Right cardiac atrium (tissue), 5 donors: Measurements from ENCODE around the gene MMP21. TPM values are rescaled to one million over a fixed set of nuclear protein-coding genes. Genes with fewer than 3 reads are reported as not detected.

Experiments used
- ATAC-seq, 2 donors: fragments of 200-7000 bp; cut with Tn5 transposase; one replicate each; pipeline versions ENCODE4 v1.8.0 to v1.9.1; 2020; ENCODE audit warnings: moderate library complexity in 2 of 2, mild to moderate bottlenecking in 1 of 2
- DNase-seq, 3 donors: peaks; one replicate each; pipeline ENCODE4 v3.0.0-alpha.2; 2020
- H3K27ac ChIP-seq: one replicate; pipeline ENCODE4 v1.5.1; 2013; ENCODE audit warnings: mild to moderate bottlenecking, low read length, control low read depth, moderate library complexity
- H3K27me3 ChIP-seq: one replicate; pipeline ENCODE4 v1.6.1; 2013; ENCODE audit not compliant: control insufficient read depth, insufficient read depth
- H3K4me1 ChIP-seq: one replicate; pipeline ENCODE4 v1.6.1; 2013; ENCODE audit warnings: low read length; ENCODE audit not compliant: control insufficient read depth, insufficient read depth
- H3K4me3 ChIP-seq: one replicate; pipeline ENCODE4 v1.5.1; 2013; ENCODE audit warnings: low read length, control low read depth
- H3K9me3 ChIP-seq: one replicate; pipeline ENCODE4 v1.6.1; 2013; ENCODE audit warnings: low read length; ENCODE audit not compliant: control insufficient read depth
- WGBS: extraction: QIAGEN DNeasy Blood & Tissue Kit; methylation state at CpG from one replicate; pipeline ENCODE4 v1.1.7; 2013; 5-methylcytosine and 5-hydroxymethylcytosine counted together
- intact Hi-C, 4 donors: fragments of 100-400 bp; cut with DNase I; formaldehyde crosslinking; loops; one replicate each; pipeline versions ENCODE4 v1.11.0 to v1.14.0; 2022 to 2023
- polyA plus RNA-seq: library from polyadenylated mRNA; stranded (reverse); fragments of 200-250 nt; gene quantifications from one replicate; pipeline ENCODE4 v1.2.3, GENCODE V29; 2013
- total RNA-seq, 4 donors: library from RNA; stranded (reverse); fragmentation: NEBNext Ultra II Directional; extraction: Animal tissue kit (Norgen Biotek cat#: 25700); gene quantifications; one replicate each; pipeline ENCODE4 v1.2.1, GENCODE V29; 2021
- donor health status: healthy with polysubstance abuse.
- donor health status: DM: no; HTN: yes; CAD: no.
- donor health status: DM: no; HTN: no; CAD: no.
- donor health status: DM: no; HTN: yes; CAD: no; lungs with severe emphysema.
- donor health status: DM: yes; HTN: yes; CAD: no.

MMP21 gene
- total and polyA plus RNA-seq, 5 donors = 0.20 to 1.4 (median 0.71) TPM

DNA sequence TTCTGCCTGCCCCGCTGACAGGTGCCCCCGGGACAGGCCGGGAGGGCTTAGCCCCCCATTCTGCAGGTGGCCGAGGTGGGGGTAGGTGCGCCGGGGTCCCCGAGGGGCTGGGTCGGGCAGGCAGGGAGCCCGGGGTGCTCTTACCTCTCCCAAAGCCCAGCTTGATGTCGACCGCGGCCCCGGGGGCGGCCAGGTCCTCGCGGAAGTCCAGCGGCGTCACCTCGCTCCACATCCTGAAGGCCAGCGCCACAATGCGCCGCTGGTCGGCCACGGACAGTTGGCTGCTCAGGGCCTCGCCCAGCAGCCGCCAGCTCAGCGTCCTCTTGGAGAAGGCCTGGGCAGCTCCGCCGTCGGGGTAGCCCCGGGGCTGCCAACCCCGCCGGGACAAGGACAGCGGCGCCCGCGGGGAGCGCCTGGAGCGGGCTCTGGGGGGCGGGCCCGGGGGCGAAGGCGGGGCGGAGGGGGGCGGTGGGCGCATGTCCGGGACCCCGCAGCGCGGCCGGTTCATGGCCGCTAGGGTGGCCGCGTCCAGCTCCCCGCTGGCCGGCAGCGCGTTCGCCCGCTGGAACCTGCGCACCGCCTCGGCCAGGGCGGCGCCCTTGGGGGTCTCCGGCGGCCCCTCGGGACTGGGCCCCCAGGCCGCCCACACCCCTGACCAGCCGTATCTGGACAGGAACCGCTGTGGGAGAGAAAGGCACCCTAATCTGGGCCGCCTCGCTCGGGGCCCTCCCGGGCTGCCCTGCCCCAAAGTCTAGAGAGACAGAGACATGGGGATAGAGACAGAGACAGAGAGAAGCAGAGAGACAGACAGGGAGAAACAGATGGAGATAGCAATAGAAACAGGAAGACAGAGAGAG is 1.7 kb downstream of the MMP21 start:
- ATAC-seq (peak; percentile 17 to 25), DNase-seq (no peak)
- Histone ChIP-seq H3K4me3 (no peak overlapping the region), H3K27ac (no peak overlapping the region), H3K9me3 (no peaks in the 10 kb centered on the region), H3K27me3 (no peaks in the 10 kb centered on the region), H3K4me1 (no peaks in the 10 kb centered on the region)
- intact Hi-C loops = no loop called here
- WGBS = 70% methylated on average over 75 of the region's 75 CpGs

DNA sequence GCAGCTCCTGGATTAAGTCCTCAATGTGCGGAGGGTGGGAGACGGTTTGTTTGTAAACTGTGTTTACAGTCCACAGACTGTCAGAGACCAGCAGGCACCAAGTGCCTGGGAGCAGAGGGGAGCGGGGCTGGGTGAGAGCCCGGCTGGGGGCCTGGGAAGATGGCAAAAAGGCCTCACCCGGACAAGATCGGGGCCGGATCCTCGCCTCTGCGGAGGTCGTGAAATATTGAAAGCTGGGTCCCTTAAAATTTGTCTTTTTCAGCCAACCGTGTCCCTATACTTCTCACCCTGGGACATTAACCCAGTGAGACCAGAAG is 2.8 kb downstream of the MMP21 start:
- 93% methylated on average over 11 of the region's 11 CpGs for WGBS
- Histone ChIP-seq H3K27me3 (no peaks in the 10 kb centered on the region), H3K4me1 (no peaks in the 10 kb centered on the region), H3K4me3 (no peak overlapping the region), H3K27ac (no peak overlapping the region), H3K9me3 (no peaks in the 10 kb centered on the region)
- ATAC-seq = no peak
- DNase-seq = no peak
- intact Hi-C loops = no loop called here

DNA sequence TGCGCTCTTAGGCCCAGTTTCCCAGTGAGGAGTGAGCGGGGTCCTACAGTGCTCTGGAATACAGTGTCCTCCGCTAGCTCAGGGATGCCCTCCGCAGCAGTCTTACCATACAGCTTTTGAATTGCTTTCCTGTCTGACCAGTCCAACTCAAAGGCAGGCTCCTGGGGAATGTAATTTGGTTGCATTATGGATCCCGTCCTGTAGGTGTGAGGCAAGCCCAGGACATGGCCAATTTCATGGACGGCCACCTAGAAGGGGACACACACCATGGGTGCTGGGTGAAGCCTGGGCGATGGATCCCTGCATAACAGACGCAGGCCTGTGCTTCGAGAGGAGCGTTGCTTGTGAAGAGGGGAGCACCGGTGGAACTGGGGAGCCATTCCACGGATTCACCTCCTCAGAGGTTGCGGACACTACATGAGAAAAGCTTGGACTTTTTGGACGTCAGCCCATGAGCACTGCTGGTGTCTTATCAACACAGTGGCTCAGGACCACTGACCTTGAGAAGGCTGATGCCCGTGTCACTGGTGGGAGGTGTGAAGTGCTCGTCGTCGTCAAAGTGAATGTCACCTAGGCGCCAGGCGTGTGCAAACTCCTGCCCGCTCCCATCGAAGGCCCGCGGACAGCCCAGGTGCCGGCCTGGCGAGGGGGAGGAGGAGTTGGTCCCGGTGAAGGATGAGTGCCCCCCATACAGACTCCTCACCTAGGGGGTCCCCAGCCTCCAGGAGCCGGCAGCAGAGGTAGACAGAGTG is 3.3 kb downstream of the MMP21 start:
- DNase-seq (no peak), ATAC-seq (no peak)
- Histone ChIP-seq H3K27me3 (no peaks in the 10 kb centered on the region), H3K4me1 (peaks cover 2% of the 10 kb centered on the region), H3K27ac (no peak overlapping the region), H3K9me3 (no peaks in the 10 kb centered on the region), H3K4me3 (no peak overlapping the region)
- WGBS = 89% methylated on average over 28 of the region's 28 CpGs
- intact Hi-C loops = no loop called here

DNA sequence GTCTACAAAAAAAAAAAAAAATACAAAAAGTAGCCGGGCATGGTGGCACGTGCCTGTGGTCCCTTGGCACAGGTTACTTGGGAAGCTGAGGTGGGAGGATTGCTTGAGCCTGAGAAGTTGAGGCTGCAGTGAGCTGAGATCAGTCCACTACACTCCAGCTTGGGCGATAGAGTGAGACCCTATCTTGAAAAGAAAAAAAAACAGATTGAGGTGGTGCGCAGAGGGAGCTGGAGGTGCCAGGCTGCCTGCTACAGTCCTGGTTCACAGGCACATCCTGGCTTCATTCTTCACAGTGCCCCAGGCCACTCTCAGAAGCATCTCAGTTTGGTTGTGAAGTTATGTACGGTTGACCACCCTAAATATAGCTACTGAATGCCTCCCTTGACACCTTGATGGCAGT is 4.8 kb downstream of the MMP21 start:
- intact Hi-C loops = no loop called here
- Histone ChIP-seq H3K27me3 (no peaks in the 10 kb centered on the region), H3K9me3 (no peaks in the 10 kb centered on the region), H3K4me3 (no peak overlapping the region), H3K4me1 (peaks cover 2% of the 10 kb centered on the region), H3K27ac (no peak overlapping the region)
- 86% methylated on average over 5 of the region's 5 CpGs for WGBS
- ATAC-seq (no peak), DNase-seq (no peak)

DNA sequence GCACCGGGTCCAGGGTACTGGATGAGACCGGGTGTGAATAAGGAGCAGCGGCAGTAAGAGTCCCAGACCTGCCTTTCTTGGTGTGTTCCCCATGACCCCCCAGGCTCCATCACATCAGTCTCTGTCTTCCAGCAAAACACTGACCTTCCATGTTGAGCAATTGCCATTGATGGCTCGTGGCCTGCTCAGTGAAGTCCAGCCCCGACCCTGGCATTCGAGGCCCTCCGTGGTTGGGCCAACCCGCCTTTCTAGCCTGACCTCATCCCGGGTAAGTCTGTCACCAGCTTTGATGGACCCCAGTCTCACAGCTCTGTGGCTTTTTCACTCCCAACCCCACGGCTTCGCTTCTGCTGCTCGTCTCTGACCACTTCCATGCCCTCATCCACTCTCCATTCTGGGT is 6.4 kb downstream of the MMP21 start:
- intact Hi-C loops = no loop called here
- Histone ChIP-seq H3K27ac (no peak overlapping the region), H3K27me3 (no peaks in the 10 kb centered on the region), H3K9me3 (no peaks in the 10 kb centered on the region), H3K4me3 (no peak overlapping the region), H3K4me1 (peaks cover 2% of the 10 kb centered on the region)
- DNase-seq (no peak), ATAC-seq (no peak)
- WGBS = 81% methylated on average over 12 of the region's 12 CpGs

DNA sequence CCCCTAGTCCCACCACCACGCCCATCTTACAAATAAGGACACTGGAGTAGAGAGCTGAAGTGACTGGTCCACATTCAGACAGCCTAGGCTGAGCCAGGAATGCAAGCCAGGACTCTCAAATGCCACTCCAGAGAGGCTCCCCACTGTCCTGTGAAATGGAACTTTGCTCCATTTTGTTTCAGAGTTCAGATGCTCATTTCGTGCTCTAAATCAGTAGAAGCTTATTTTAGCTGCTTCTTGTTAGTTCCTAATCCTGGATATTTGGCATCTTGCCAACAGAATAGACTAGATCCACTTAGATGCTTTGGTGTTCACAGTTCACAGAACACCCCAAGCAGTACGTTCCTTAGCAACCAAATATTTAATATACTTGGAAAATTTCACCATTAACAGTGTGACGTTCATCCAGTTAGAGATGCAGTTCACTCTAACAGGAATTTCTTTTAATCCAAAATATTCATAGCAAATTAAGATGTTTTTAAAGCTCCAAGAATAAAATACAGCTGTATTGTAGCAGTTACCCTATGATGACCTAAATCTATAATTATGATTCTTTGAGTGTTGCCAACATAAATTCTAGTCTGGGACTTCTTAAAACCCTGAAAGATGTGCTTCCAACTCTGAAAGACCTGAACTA is 7.3 kb downstream of the MMP21 start:
- DNase-seq (no peak), ATAC-seq (peak; percentile 77 to 81)
- WGBS = 40% methylated on average over 4 of the region's 4 CpGs
- no peaks in the 10 kb centered on the region for H3K27me3 ChIP-seq
- intact Hi-C loops = no loop called here
- no peak overlapping the region for H3K4me3 ChIP-seq
- H3K9me3 ChIP-seq = no peaks in the 10 kb centered on the region
- peaks cover 2% of the 10 kb centered on the region for H3K4me1 ChIP-seq
- peak overlapping the region; percentile 14 for H3K27ac ChIP-seq

DNA sequence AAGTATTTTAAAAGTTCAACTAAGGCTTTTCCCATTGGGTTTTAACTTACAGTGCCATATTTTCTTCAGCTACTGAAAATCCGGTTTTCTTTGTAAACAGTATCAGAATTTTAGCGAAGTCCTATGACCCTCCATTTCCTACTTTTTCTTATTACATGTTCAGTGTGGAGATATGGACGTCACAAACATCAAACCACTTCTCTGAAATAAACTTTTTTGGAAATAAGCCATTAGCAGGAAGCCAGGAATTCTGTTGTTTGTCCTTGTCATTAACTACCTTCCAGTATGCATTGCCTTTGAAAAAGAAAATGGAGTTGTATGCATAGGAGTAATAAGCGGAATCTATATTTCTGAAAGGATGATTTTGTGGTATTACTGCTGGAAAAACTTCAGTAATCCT is 9.1 kb downstream of the MMP21 start:
- H3K27ac ChIP-seq = no peak overlapping the region

DNA sequence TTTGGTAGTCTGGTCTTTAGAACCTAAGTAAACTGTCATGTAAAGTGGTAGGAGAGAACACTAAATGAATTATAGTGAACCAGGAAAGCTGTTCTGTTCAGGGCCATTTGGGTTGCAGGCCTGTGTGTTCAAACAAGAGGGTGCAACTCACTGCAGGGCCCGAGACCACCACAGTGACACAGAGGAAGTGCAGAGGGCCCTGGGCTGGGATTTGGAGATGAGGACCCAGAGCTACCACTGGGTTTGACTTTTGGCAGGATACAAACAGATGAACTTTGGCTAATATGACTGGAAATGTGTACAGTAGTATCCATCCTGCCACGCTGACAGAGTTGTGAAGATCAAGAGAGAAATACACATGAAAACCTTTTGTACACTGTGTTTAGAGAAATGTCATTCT is 9.8 kb downstream of the MMP21 start:
- no peak overlapping the region for H3K4me3 ChIP-seq
- intact Hi-C loops = no loop called here

More for the DNA sequence above, 9.1 kb downstream of the MMP21 start:
- ATAC-seq (no peak), DNase-seq (no peak)
- Histone ChIP-seq H3K4me1 (peaks cover 2% of the 10 kb centered on the region), H3K27me3 (no peaks in the 10 kb centered on the region), H3K9me3 (no peaks in the 10 kb centered on the region), H3K4me3 (no peak overlapping the region)
- intact Hi-C loops = no loop called here
- 58% methylated on average over 4 of the region's 4 CpGs for WGBS

DNA sequence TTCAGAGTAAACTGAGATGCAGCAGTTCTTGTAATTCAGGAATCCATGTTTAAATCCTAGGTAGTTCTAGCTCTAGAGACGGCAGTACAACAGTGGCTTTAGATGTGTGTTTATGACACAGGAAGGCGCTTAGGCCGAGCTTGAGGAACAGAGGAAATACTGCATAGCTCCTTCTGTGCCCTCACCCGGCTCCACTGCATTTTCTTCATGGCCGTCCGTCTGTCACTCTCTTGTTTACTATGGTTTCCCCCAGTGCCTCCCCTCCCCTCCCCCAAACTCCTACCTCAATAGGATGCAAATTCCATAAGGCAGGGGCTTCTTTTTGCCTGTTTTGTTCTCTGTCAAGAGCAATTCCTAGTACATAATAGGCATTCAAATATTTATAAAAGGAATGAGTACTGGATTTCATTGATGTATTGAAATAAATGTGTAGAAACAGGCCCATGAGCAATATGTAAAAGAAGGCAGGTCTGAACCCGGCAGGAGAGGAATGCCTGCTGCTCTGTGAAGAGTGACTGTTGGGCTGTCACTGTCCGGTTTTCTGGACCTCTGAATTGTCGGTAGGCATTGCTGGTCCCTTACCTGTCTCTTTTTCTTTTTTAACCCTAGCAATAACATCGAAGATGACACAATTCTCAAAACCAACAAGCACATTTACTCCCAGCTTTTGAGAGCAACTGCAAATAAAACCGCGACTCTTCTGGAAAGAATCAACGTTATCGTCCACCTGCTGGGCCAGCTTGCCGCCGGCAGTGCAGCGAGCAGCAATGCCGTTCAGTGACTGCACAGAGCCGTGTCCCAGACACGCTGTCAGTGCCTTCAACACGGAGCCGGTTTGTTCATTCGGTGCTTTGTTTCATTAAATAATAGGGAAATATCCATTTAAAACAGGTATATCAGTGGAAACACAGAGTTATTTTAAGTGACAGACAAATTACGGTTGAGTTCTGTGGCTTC is 12.7 kb downstream of the MMP21 start:
- H3K9me3 ChIP-seq = no peaks in the 10 kb centered on the region
- DNase-seq (no peak), ATAC-seq (no peak)
- no peak overlapping the region for H3K4me3 ChIP-seq
- H3K4me1 ChIP-seq = peaks cover 2% of the 10 kb centered on the region
- WGBS = 89% methylated on average over 24 of the region's 24 CpGs
- H3K27ac ChIP-seq = no peak overlapping the region
- intact Hi-C loops = no loop called here
- H3K27me3 ChIP-seq = no peaks in the 10 kb centered on the region

More for the DNA sequence above, 9.8 kb downstream of the MMP21 start:
- no peaks in the 10 kb centered on the region for H3K27me3 ChIP-seq
- no peaks in the 10 kb centered on the region for H3K9me3 ChIP-seq
- DNase-seq = no peak
- WGBS = 95% methylated on average over 2 of the region's 2 CpGs
- H3K27ac ChIP-seq = no peak overlapping the region
- H3K4me1 ChIP-seq = peaks cover 2% of the 10 kb centered on the region
- no peak for ATAC-seq

DNA sequence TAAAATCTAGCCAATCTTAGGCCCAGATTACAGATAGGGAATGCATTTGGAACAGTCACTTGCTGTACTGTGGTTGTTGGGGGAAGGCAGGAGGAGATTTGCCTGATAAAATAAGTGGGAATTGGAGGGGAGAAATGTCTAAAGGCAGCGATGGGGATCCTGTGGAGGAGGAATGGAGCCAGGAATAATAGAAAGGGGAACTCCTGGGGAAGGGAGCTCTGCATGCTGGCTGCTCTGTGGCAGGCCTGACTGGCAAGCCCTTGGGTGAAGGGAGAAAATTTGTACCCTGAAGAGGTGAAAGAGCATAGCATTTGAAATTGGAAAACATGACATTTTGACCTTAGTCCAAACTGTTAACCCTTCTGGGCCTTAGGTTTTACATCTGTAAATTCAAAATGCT is 13.7 kb downstream of the MMP21 start:
- no peaks in the 10 kb centered on the region for H3K9me3 ChIP-seq
- ATAC-seq (no peak), DNase-seq (no peak)
- no peaks in the 10 kb centered on the region for H3K27me3 ChIP-seq
- no peak overlapping the region for H3K4me3 ChIP-seq
- peaks cover 1% of the 10 kb centered on the region for H3K4me1 ChIP-seq
- 38% methylated on average over 1 of the region's 1 CpG for WGBS
- H3K27ac ChIP-seq = no peak overlapping the region
- intact Hi-C loops = no loop called here
